ENCODE measurements around the gene CDH26.

DNA sequence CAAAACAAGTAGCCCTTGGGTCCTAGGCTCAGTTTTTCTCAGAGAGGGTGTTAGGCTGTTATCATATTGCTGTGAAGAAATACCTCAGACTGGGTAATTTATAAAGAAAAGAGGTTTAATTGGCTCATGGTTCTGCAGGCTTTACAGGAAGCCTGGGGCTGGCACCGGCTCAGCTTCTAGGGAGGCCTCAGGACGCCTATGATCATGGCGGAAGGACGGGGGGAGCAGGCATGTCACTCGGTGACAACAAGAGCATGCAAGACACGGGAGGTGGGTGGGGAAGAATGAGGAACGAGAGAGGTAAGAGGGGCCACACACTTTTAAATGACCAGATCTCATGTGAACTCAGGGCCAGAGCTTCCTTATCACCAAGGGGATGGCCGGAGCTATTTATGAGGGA is 26.9 kb downstream of the CDH26 start:
- TF ChIP-seq POLR2A (IDR thresholded peaks at IDR 0.05; ENCODE audit: low read length) (no peak), GATA1 (IDR thresholded peaks at IDR 0.05; ENCODE audit: low read depth, low read length) (no peak)

Measured in erythroblast (primary cell).